HL-60 (cell line): ENCODE results near the gene THRB.

ENCODE experiments used
- GABPA ChIP-seq: IDR thresholded peaks from 2 replicates; pipeline ENCODE4 v1.6.1; 2012; ENCODE audit warnings: low read depth
- POLR2AphosphoS5 ChIP-seq: IDR thresholded peaks from 2 replicates; pipeline ENCODE4 v1.6.1; 2012; ENCODE audit warnings: low read depth
- TF ChIP-seq, protein P1 (sequence below): IDR thresholded peaks from one replicate; pipeline ENCODE4 v1.5.1; 2011; ENCODE audit warnings: low read length, control low read depth, inconsistent platforms; ENCODE audit not compliant: insufficient read depth

- TF ChIP-seq POLR2AphosphoS5 (no peak), GABPA (no peak)
- TF ChIP-seq, protein P1, sequence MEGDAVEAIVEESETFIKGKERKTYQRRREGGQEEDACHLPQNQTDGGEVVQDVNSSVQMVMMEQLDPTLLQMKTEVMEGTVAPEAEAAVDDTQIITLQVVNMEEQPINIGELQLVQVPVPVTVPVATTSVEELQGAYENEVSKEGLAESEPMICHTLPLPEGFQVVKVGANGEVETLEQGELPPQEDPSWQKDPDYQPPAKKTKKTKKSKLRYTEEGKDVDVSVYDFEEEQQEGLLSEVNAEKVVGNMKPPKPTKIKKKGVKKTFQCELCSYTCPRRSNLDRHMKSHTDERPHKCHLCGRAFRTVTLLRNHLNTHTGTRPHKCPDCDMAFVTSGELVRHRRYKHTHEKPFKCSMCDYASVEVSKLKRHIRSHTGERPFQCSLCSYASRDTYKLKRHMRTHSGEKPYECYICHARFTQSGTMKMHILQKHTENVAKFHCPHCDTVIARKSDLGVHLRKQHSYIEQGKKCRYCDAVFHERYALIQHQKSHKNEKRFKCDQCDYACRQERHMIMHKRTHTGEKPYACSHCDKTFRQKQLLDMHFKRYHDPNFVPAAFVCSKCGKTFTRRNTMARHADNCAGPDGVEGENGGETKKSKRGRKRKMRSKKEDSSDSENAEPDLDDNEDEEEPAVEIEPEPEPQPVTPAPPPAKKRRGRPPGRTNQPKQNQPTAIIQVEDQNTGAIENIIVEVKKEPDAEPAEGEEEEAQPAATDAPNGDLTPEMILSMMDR, result no peak
Measured at GRCh38 chr3:24352893-24353553, 141.6 kb downstream of the THRB start.
